Trophoblast cell (in vitro differentiated cells and primary cell): ENCODE measurements around the gene PGBD5.
A peak's percentile ranks its signal among the peaks of the same experiment; 100 is the strongest.

Source experiments
- DNase-seq, 2 donors: peaks; one replicate each; pipeline ENCODE4 v3.0.0-alpha.2; 2016
- H2AFZ ChIP-seq: 2 replicates; pipeline ENCODE4 v1.6.1; 2013; ENCODE audit warnings: low read length, moderate library complexity, mild to moderate bottlenecking; ENCODE audit not compliant: insufficient read depth, poor library complexity
- H2AK5ac ChIP-seq: 2 replicates; pipeline ENCODE4 v1.6.1; 2013; ENCODE audit warnings: mild to moderate bottlenecking, low read length
- H2BK120ac ChIP-seq: 2 replicates; pipeline ENCODE4 v1.6.1; 2013; ENCODE audit warnings: low read length, mild to moderate bottlenecking, moderate library complexity; ENCODE audit not compliant: insufficient read depth, poor library complexity
- H2BK12ac ChIP-seq: 2 replicates; pipeline ENCODE4 v1.6.1; 2013; ENCODE audit warnings: mild to moderate bottlenecking, low read length, moderate library complexity
- H2BK5ac ChIP-seq: 2 replicates; pipeline ENCODE4 v1.6.1; 2013; ENCODE audit warnings: low read length, low read depth, moderate library complexity, mild to moderate bottlenecking; ENCODE audit not compliant: poor library complexity
- H3K14ac ChIP-seq: 2 replicates; pipeline ENCODE4 v1.6.1; 2013; ENCODE audit warnings: mild to moderate bottlenecking, low read length
- H3K18ac ChIP-seq: 2 replicates; pipeline ENCODE4 v1.6.1; 2013; ENCODE audit warnings: mild to moderate bottlenecking, low read length
- H3K23ac ChIP-seq: 2 replicates; pipeline ENCODE4 v1.6.1; 2013; ENCODE audit warnings: low read length
- H3K27ac ChIP-seq: 2 replicates; pipeline ENCODE4 v1.5.1; 2013; ENCODE audit warnings: low read depth, mild to moderate bottlenecking, inconsistent platforms, low read length, moderate library complexity
- H3K27me3 ChIP-seq: 2 replicates; pipeline ENCODE4 v1.6.1; 2013; ENCODE audit warnings: inconsistent platforms, mild to moderate bottlenecking, low read length, moderate library complexity; ENCODE audit not compliant: insufficient read depth
- H3K36me3 ChIP-seq, 2 experiments: 1 replicate in 1 of 2; 2 replicates in 1 of 2; pipeline ENCODE4 v1.6.1; 2013; ENCODE audit warnings: low read length in 2 of 2, mild to moderate bottlenecking in 2 of 2, moderate library complexity in 1 of 2; ENCODE audit not compliant: insufficient read depth in 2 of 2, control insufficient read depth in 1 of 2
- H3K4ac ChIP-seq: 2 replicates; pipeline ENCODE4 v1.6.1; 2013; ENCODE audit warnings: low read depth, mild to moderate bottlenecking, low read length, moderate library complexity
- H3K4me1 ChIP-seq, 2 experiments: 1 replicate in 1 of 2; 2 replicates in 1 of 2; pipeline ENCODE4 v1.6.1; 2013; ENCODE audit warnings: low read length in 2 of 2, mild to moderate bottlenecking in 2 of 2, moderate library complexity in 1 of 2; ENCODE audit not compliant: insufficient read depth in 2 of 2, control insufficient read depth in 1 of 2
- H3K4me2 ChIP-seq: 2 replicates; pipeline ENCODE4 v1.6.1; 2013; ENCODE audit warnings: inconsistent platforms, mild to moderate bottlenecking, low read length, moderate library complexity
- H3K4me3 ChIP-seq: 2 replicates; pipeline ENCODE4 v1.5.1; 2013; ENCODE audit warnings: mild to moderate bottlenecking, low read depth, low read length, inconsistent platforms
- H3K79me1 ChIP-seq: one replicate; pipeline ENCODE4 v1.6.1; 2013; ENCODE audit warnings: low read length
- H3K79me2 ChIP-seq: 2 replicates; pipeline ENCODE4 v1.6.1; 2013; ENCODE audit warnings: low read length, mild to moderate bottlenecking; ENCODE audit not compliant: control insufficient read depth, insufficient read depth, poor library complexity
- H3K9ac ChIP-seq: 2 replicates; pipeline ENCODE4 v1.6.1; 2013; ENCODE audit warnings: mild to moderate bottlenecking, low read length
- H3K9me3 ChIP-seq: 2 replicates; pipeline ENCODE4 v1.6.1; 2013; ENCODE audit warnings: low read depth, mild to moderate bottlenecking, control low read depth, inconsistent platforms, low read length; ENCODE audit not compliant: insufficient read depth
- H4K12ac ChIP-seq: 2 replicates; pipeline ENCODE4 v1.6.1; 2013; ENCODE audit warnings: low read depth, mild to moderate bottlenecking, low read length, moderate library complexity
- H4K8ac ChIP-seq: 2 replicates; pipeline ENCODE4 v1.6.1; 2013; ENCODE audit warnings: low read depth, mild to moderate bottlenecking, low read length, moderate library complexity
- H4K91ac ChIP-seq: one replicate; pipeline ENCODE4 v1.6.1; 2013; ENCODE audit warnings: low read depth, mild to moderate bottlenecking, low read length, moderate library complexity
- WGBS: extraction: QIAGEN DNeasy Blood & Tissue Kit; methylation state at CpG from one replicate; pipeline ENCODE4 v1.1.7; 2013; ENCODE audit warnings: missing lambda C conversion rate; ENCODE audit not compliant: insufficient read length, insufficient coverage; ENCODE audit errors: extremely low coverage; 5-methylcytosine and 5-hydroxymethylcytosine counted together

PGBD5 gene

GRCh38 chr1:230268371-230269170 lies 157.6 kb downstream of the PGBD5 start:
- Histone ChIP-seq H3K4ac (no peak overlapping the region), H2BK120ac (no peak overlapping the region), H4K91ac (no peak overlapping the region), H2BK5ac (no peak overlapping the region), H2AK5ac (no peak overlapping the region), H3K4me2 (no peak overlapping the region), H3K18ac (no peak overlapping the region), H4K8ac (no peak overlapping the region), H3K27ac (no peak overlapping the region), H2AFZ (peak overlapping the region; percentile 23), H4K12ac (peak overlapping the region; percentile 56), H2BK12ac (no peak overlapping the region), H3K23ac (no peak overlapping the region), H3K9ac (no peak overlapping the region), H3K79me2 (peaks cover 2% of the 10 kb centered on the region), H3K4me1 (peaks cover 9 to 22% of the 10 kb centered on the region in 2 experiments), H3K4me3 (no peak overlapping the region), H3K79me1 (peaks cover 3% of the 10 kb centered on the region), H3K27me3 (no peaks in the 10 kb centered on the region), H3K14ac (peak overlapping the region; percentile 30), H3K36me3 (peaks cover 39 to 46% of the 10 kb centered on the region in 2 experiments), H3K9me3 (peaks cover 4% of the 10 kb centered on the region)
- DNase-seq = peak; percentile 62 to 68
- WGBS = no CpG with 5 or more reads among the region's 19 CpGs

GRCh38 chr1:230267338-230268065 lies 158.6 kb downstream of the PGBD5 start:
- Histone ChIP-seq H3K79me1 (peaks cover 3% of the 10 kb centered on the region), H3K4ac (no peak overlapping the region), H2BK120ac (no peak overlapping the region), H3K18ac (no peak overlapping the region), H3K27ac (no peak overlapping the region), H3K36me3 (peaks cover 45 to 52% of the 10 kb centered on the region in 2 experiments), H4K12ac (no peak overlapping the region), H4K8ac (no peak overlapping the region), H3K23ac (no peak overlapping the region), H2AFZ (no peak overlapping the region), H3K4me3 (no peak overlapping the region), H4K91ac (no peak overlapping the region), H2BK12ac (no peak overlapping the region), H3K4me2 (no peak overlapping the region), H3K14ac (no peak overlapping the region), H3K4me1 (peaks cover 9 to 22% of the 10 kb centered on the region in 2 experiments), H3K9me3 (peaks cover 4% of the 10 kb centered on the region), H2BK5ac (no peak overlapping the region), H2AK5ac (no peak overlapping the region), H3K79me2 (peaks cover 2% of the 10 kb centered on the region), H3K27me3 (no peaks in the 10 kb centered on the region), H3K9ac (no peak overlapping the region)
- peak; percentile 81 to 85 for DNase-seq
- WGBS = no CpG with 5 or more reads among the region's 17 CpGs

- Histone ChIP-seq H3K4me3 (no peak overlapping the region), H2AFZ (no peak overlapping the region), H4K12ac (no peak overlapping the region), H3K27ac (no peak overlapping the region), H4K8ac (no peak overlapping the region), H3K18ac (no peak overlapping the region), H3K27me3 (no peaks in the 10 kb centered on the region), H3K9me3 (peaks cover 4% of the 10 kb centered on the region), H2BK120ac (no peak overlapping the region), H3K4me1 (peaks cover 9 to 22% of the 10 kb centered on the region in 2 experiments), H3K4me2 (no peak overlapping the region), H3K79me2 (peaks cover 2% of the 10 kb centered on the region), H3K4ac (no peak overlapping the region), H3K23ac (no peak overlapping the region), H3K36me3 (peaks cover 48 to 53% of the 10 kb centered on the region in 2 experiments), H3K14ac (no peak overlapping the region), H3K9ac (no peak overlapping the region), H2BK12ac (no peak overlapping the region), H4K91ac (no peak overlapping the region), H2BK5ac (no peak overlapping the region), H3K79me1 (peaks cover 3% of the 10 kb centered on the region), H2AK5ac (no peak overlapping the region)
- WGBS = no CpG with 5 or more reads among the region's 2 CpGs
- DNase-seq = peak in 1 of 2 donors; percentile 9
Observed at GRCh38 chr1:230266456-230266855, 159.7 kb downstream of the PGBD5 start.

GRCh38 chr1:230265200-230266115 lies 160.7 kb downstream of the PGBD5 start:
- H2BK120ac ChIP-seq = no peak overlapping the region
- DNase-seq = no peak
- H3K4me1 ChIP-seq = peaks cover 9 to 21% of the 10 kb centered on the region in 2 experiments
- no peak overlapping the region for H2BK5ac ChIP-seq
- H3K27ac ChIP-seq = no peak overlapping the region
- H3K9me3 ChIP-seq = peaks cover 4% of the 10 kb centered on the region
- no peak overlapping the region for H3K4me3 ChIP-seq
- H2AK5ac ChIP-seq = no peak overlapping the region
- H2BK12ac ChIP-seq = no peak overlapping the region
- no peak overlapping the region for H3K4ac ChIP-seq
- no peak overlapping the region for H2AFZ ChIP-seq
- peaks cover 3% of the 10 kb centered on the region for H3K79me1 ChIP-seq
- peaks cover 41 to 50% of the 10 kb centered on the region in 2 experiments for H3K36me3 ChIP-seq
- H3K14ac ChIP-seq = no peak overlapping the region
- H3K27me3 ChIP-seq = no peaks in the 10 kb centered on the region
- H3K23ac ChIP-seq = no peak overlapping the region
- no peak overlapping the region for H3K18ac ChIP-seq
- no peak overlapping the region for H4K91ac ChIP-seq
- peaks cover 2% of the 10 kb centered on the region for H3K79me2 ChIP-seq
- no peak overlapping the region for H3K4me2 ChIP-seq
- H3K9ac ChIP-seq = no peak overlapping the region
- H4K8ac ChIP-seq = no peak overlapping the region
- no peak overlapping the region for H4K12ac ChIP-seq
- no CpG with 5 or more reads among the region's 17 CpGs for WGBS
